ENCODE data around the gene DUSP28. TPM values are rescaled to one million over a fixed set of nuclear protein-coding genes. Genes with fewer than 3 reads are reported as not detected.

DUSP28 gene, protein sequence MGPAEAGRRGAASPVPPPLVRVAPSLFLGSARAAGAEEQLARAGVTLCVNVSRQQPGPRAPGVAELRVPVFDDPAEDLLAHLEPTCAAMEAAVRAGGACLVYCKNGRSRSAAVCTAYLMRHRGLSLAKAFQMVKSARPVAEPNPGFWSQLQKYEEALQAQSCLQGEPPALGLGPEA
- total RNA-seq, result 1 to 10 TPM; 3.5 to 5.3 (median 4.3) TPM
- long read RNA-seq, donor 1, partial matches to known transcripts, result 0 of 7 reads
- long read RNA-seq, donor 1, other reads (novel, unspliced or antisense), result 2 of 7 reads
- long read RNA-seq, donor 2, partial matches to known transcripts, result 0 of 3 reads
- long read RNA-seq, donor 2, other reads (novel, unspliced or antisense), result 0 of 3 reads

DNA sequence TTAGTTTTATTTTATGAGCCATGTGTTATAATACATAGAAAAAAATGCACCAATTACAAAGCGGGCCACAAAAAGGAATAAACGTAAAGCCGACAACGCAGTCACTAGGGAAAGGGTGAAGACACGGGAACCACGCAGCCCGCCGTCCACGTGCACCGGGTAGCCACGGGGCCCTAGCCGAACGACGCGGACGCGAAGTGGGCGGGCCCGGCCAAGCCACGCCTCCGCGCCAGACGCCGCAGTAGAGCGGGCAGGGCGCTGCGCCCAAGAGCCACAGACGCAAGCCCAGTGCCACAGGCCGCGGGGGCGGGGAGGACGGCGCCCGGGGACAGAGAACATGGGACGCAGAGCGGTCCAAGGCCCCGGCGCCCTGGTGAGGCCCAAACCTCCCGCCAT is at the start of gene DUSP28:
DUSP28 (plus strand) TSS at position 274 of the 396 bp plus-strand sequence. CDS start 328 bp downstream, outside the sequence.
- ATAC-seq (peak; percentile 81), DNase-seq (peak; percentile 93 to 96 (median 96))
- peaks cover 56% of the 10 kb centered on the region for H3K4me1 ChIP-seq (ENCODE audit: low read depth)
- no peaks in the 10 kb centered on the region for H3K36me3 ChIP-seq (ENCODE audit: low read depth)
- H3K4me3 ChIP-seq, result peak within 1 kb of the TSS; percentile 70
- TF ChIP-seq, protein P1, sequence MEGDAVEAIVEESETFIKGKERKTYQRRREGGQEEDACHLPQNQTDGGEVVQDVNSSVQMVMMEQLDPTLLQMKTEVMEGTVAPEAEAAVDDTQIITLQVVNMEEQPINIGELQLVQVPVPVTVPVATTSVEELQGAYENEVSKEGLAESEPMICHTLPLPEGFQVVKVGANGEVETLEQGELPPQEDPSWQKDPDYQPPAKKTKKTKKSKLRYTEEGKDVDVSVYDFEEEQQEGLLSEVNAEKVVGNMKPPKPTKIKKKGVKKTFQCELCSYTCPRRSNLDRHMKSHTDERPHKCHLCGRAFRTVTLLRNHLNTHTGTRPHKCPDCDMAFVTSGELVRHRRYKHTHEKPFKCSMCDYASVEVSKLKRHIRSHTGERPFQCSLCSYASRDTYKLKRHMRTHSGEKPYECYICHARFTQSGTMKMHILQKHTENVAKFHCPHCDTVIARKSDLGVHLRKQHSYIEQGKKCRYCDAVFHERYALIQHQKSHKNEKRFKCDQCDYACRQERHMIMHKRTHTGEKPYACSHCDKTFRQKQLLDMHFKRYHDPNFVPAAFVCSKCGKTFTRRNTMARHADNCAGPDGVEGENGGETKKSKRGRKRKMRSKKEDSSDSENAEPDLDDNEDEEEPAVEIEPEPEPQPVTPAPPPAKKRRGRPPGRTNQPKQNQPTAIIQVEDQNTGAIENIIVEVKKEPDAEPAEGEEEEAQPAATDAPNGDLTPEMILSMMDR (IDR thresholded peaks at IDR 0.05), result no peak
- intact Hi-C loops (cut with DNase I, micrococcal nuclease), result no loop called here
- H3K9me3 ChIP-seq, result no peaks in the 10 kb centered on the region

DNA sequence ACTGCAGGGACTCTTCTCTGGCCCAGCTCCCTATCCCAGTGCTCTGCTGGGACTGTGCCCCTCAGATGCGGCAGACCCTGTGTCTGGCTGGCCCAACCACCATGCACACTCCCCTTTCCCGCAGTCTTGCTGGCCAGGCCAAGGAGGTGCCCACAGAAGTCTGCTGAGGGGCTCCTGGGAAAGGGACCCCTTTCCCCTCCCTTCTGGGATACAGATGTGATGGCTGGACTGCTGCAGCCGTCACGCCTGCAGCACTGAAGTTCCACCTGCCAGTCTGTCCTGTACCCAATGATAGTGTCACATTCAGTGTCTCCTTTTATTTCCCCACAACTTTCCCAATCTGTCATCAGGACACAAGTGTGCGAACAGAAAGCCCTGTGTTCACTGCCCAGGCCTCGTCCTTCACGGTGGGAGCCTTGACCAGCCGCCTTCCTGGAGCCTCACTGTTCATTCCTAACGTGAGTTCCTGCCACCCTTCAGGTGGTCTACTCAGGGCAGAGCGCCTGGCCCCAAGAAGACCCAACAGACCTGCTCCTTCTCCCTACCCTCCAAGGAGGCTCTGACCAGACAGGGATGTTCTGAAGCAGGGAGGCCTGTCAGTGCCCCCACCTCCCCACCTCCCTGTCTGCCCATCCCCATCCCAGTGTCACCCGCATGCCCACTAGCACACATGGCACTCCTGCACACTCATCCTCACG is 49.5 kb upstream of the DUSP28 start:
- TF ChIP-seq, protein P1 (IDR thresholded peaks at IDR 0.05), result no peak
- Histone ChIP-seq H3K36me3 (ENCODE audit: low read depth) (no peaks in the 10 kb centered on the region), H3K4me3 (no peak overlapping the region), H3K4me1 (ENCODE audit: low read depth) (no peaks in the 10 kb centered on the region), H3K9me3 (no peaks in the 10 kb centered on the region)
- DNase-seq (no peak), ATAC-seq (no peak)
- intact Hi-C loops (cut with DNase I, micrococcal nuclease), result no loop called here

GRCh38 chr2:240511351-240512108 is 48.6 kb upstream of the DUSP28 start:
- DNase-seq (no peak), ATAC-seq (no peak)
- Histone ChIP-seq H3K36me3 (ENCODE audit: low read depth) (no peaks in the 10 kb centered on the region), H3K4me1 (ENCODE audit: low read depth) (no peaks in the 10 kb centered on the region), H3K4me3 (no peak overlapping the region), H3K9me3 (no peaks in the 10 kb centered on the region)
- intact Hi-C loops (cut with DNase I, micrococcal nuclease), result no loop called here
- TF ChIP-seq, protein P1 (IDR thresholded peaks at IDR 0.05), result no peak

- no peaks in the 10 kb centered on the region for H3K9me3 ChIP-seq
- intact Hi-C loops (cut with DNase I, micrococcal nuclease), result no loop called here
- no peaks in the 10 kb centered on the region for H3K4me1 ChIP-seq (ENCODE audit: low read depth)
- DNase-seq, result no peak
- H3K36me3 ChIP-seq (ENCODE audit: low read depth), result no peaks in the 10 kb centered on the region
- no peak overlapping the region for H3K4me3 ChIP-seq
- no peak for ATAC-seq
- TF ChIP-seq, protein P1 (IDR thresholded peaks at IDR 0.05), result no peak
These were observed 48.1 kb upstream of the DUSP28 start for GRCh38 chr2:240512109-240512485.

DNA sequence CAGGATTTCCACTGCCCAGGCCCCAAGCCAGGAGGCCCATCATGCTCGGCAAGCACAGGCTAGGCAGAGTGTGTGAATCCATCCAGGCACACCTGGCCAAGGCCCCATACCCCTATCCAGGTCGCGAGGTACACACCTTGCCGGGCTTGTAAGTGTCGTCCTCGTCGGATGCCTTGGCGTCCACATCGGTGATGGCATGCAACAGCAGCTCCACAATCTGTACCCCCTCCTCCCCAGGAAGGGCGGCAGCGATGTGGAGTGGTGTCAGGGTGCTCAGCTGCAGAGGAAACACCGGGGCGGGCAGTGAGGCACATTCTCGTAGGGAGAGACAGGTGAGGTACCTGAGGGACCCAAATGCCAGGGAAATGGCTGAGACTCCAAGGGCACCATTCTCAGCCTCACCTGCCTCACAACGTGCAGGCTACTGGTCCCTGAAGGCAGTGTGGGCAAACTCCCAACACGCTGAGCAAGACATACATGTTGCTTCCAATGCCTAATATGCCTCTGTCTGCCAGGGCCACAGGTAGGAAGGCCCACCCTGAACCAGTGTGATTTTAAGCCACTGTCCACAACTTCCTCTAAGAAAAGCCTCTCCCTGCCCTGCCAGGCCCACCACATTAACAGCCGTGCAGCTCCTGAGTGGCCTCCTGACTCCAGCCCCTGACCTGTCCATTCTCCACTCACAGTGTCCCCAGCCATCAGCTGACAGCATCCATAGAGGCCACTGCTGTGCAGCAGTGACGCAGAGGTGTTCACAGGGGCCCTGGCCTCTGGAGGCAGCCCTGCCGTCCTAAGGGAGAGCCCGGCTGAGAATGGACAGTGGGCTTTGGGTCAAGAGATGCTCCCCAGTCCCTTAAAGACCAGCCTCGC is 47.3 kb upstream of the DUSP28 start:
- no peaks in the 10 kb centered on the region for H3K36me3 ChIP-seq (ENCODE audit: low read depth)
- intact Hi-C loops (cut with DNase I, micrococcal nuclease), result no loop called here
- ATAC-seq, result no peak
- TF ChIP-seq, protein P1 (IDR thresholded peaks at IDR 0.05), result no peak
- H3K4me3 ChIP-seq, result no peak overlapping the region
- H3K4me1 ChIP-seq (ENCODE audit: low read depth), result no peaks in the 10 kb centered on the region
- DNase-seq, result no peak
- H3K9me3 ChIP-seq, result no peaks in the 10 kb centered on the region

Measured in mucosa of descending colon (tissue), 3 donors.